Neural progenitor cell (in vitro differentiated cells): Measurements from ENCODE around the gene ALK. TPM values are rescaled to one million over a fixed set of nuclear protein-coding genes. Genes with fewer than 3 reads are reported as not detected.

ENCODE experiments used
- DNase-seq: peaks from one replicate; pipeline ENCODE4 v3.0.0-alpha.2; 2016; ENCODE audit warnings: low spot score
- H2AFZ ChIP-seq: fragments of 200-600 bp; sonication (generic); replicated peaks from 2 replicates; pipeline ENCODE4 v1.6.1; 2016; ENCODE audit warnings: antibody characterized with exemption
- H3F3A ChIP-seq: fragments of 200-600 bp; sonication (generic); 2 replicates; pipeline ENCODE4 v1.6.1; 2016; ENCODE audit warnings: antibody characterized with exemption, low read depth
- H3K27ac ChIP-seq: fragments of 200-600 bp; sonication (generic); 2 replicates; pipeline ENCODE4 v1.5.1; 2016; ENCODE audit warnings: mild to moderate bottlenecking
- H3K27me3 ChIP-seq: fragments of 200-600 bp; sonication (generic); 2 replicates; pipeline ENCODE4 v1.6.1; 2016; ENCODE audit warnings: mild to moderate bottlenecking, moderate library complexity
- H3K36me3 ChIP-seq: fragments of 200-600 bp; sonication (generic); 2 replicates; pipeline ENCODE4 v1.5.1; 2016
- H3K4me1 ChIP-seq: fragments of 200-600 bp; sonication (generic); 2 replicates; pipeline ENCODE4 v1.6.1; 2016; ENCODE audit warnings: mixed run types
- H3K4me2 ChIP-seq: fragments of 200-600 bp; sonication (generic); 2 replicates; pipeline ENCODE4 v1.6.1; 2016
- H3K4me3 ChIP-seq: fragments of 200-600 bp; sonication (generic); 2 replicates; pipeline ENCODE4 v1.5.1; 2016
- H3K79me2 ChIP-seq: fragments of 200-600 bp; sonication (generic); 2 replicates; pipeline ENCODE4 v1.6.1; 2016; ENCODE audit warnings: low read depth
- H3K9ac ChIP-seq: fragments of 200-600 bp; sonication (generic); 2 replicates; pipeline ENCODE4 v1.6.1; 2016
- H3K9me3 ChIP-seq: fragments of 200-600 bp; sonication (generic); 2 replicates; pipeline ENCODE4 v1.5.1; 2016; ENCODE audit warnings: low read depth
- H4K20me1 ChIP-seq: fragments of 200-600 bp; sonication (generic); 2 replicates; pipeline ENCODE4 v1.6.1; 2016; ENCODE audit warnings: low read depth
- H3K27ac Mint-ChIP-seq: 3 replicates; pipeline ENCODE4 v1.8.0; 2021; ENCODE audit warnings: mixed read lengths
- H3K27me3 Mint-ChIP-seq: 2 replicates; pipeline ENCODE4 v1.8.0; 2022; ENCODE audit warnings: low read depth, mild to moderate bottlenecking, inconsistent platforms, moderate library complexity, mixed read lengths; ENCODE audit not compliant: insufficient read depth
- H3K36me3 Mint-ChIP-seq: 3 replicates; pipeline ENCODE4 v1.8.0; 2021; ENCODE audit warnings: mixed read lengths
- H3K4me1 Mint-ChIP-seq: 3 replicates; pipeline ENCODE4 v1.8.0; 2021; ENCODE audit warnings: mixed read lengths
- H3K4me3 Mint-ChIP-seq: 3 replicates; pipeline ENCODE4 v1.8.0; 2021; ENCODE audit warnings: mild to moderate bottlenecking, moderate library complexity, mixed read lengths
- H3K9me3 Mint-ChIP-seq: 3 replicates; pipeline ENCODE4 v1.8.0; 2020; ENCODE audit warnings: mixed read lengths
- CTCF ChIP-seq: fragments of 200-600 bp; sonication (generic); IDR thresholded peaks from 2 replicates; pipeline ENCODE4 v1.5.1; 2017; ENCODE audit warnings: antibody characterized with exemption, mild to moderate bottlenecking
- EZH2 ChIP-seq: fragments of 200-600 bp; sonication (generic); IDR thresholded peaks from 2 replicates; pipeline ENCODE4 v1.6.1; 2017; ENCODE audit warnings: antibody characterized with exemption, mild to moderate bottlenecking, moderate library complexity
- EZH2phosphoT487 ChIP-seq: fragments of 200-600 bp; sonication (generic); IDR thresholded peaks from 2 replicates; pipeline ENCODE4 v1.6.1; 2017; ENCODE audit warnings: antibody characterized with exemption
- total RNA-seq: library from RNA; depleted of rRNA; stranded (reverse); fragments of >200 nt; gene quantifications from 2 replicates; pipeline ENCODE4 v1.2.3, GENCODE V29; 2015; ENCODE audit warnings: low replicate concordance

ALK gene
- total RNA-seq, 1 donor from 2014 or later: not detected

GRCh38 chr2:29576231-29576630 is 345.2 kb downstream of the ALK start:
- Histone ChIP-seq H3K4me2 (no peak overlapping the region), H3K79me2 (no peaks in the 10 kb centered on the region), H3K27me3 (no peaks in the 10 kb centered on the region), H3F3A (no peaks in the 10 kb centered on the region), H3K27ac (no peak overlapping the region), H3K36me3 (no peaks in the 10 kb centered on the region), H4K20me1 (no peaks in the 10 kb centered on the region), H3K4me1 (no peaks in the 10 kb centered on the region), H3K9me3 (no peaks in the 10 kb centered on the region), H2AFZ (no peak overlapping the region), H3K9ac (no peak overlapping the region), H3K4me3 (no peak overlapping the region)
- Mint-ChIP-seq H3K4me1 (peaks cover 2% of the 10 kb centered on the region), H3K36me3 (no peaks in the 10 kb centered on the region), H3K27me3 (peaks cover 2% of the 10 kb centered on the region), H3K4me3 (no peak overlapping the region), H3K9me3 (no peaks in the 10 kb centered on the region), H3K27ac (no peak overlapping the region)
- TF ChIP-seq EZH2: no peak
- TF ChIP-seq EZH2phosphoT487: no peak
- no peak for TF ChIP-seq CTCF
- DNase-seq: no peak

GRCh38 chr2:29575370-29575890 is 346.0 kb downstream of the ALK start:
- Mint-ChIP-seq H3K27ac (no peak overlapping the region), H3K36me3 (no peaks in the 10 kb centered on the region), H3K4me3 (no peak overlapping the region), H3K9me3 (no peaks in the 10 kb centered on the region), H3K4me1 (peaks cover 2% of the 10 kb centered on the region), H3K27me3 (no peaks in the 10 kb centered on the region)
- Histone ChIP-seq H3K79me2 (no peaks in the 10 kb centered on the region), H4K20me1 (no peaks in the 10 kb centered on the region), H2AFZ (no peak overlapping the region), H3K27me3 (no peaks in the 10 kb centered on the region), H3K4me3 (no peak overlapping the region), H3K4me2 (no peak overlapping the region), H3K36me3 (no peaks in the 10 kb centered on the region), H3K9ac (no peak overlapping the region), H3K27ac (no peak overlapping the region), H3K9me3 (no peaks in the 10 kb centered on the region), H3F3A (no peaks in the 10 kb centered on the region), H3K4me1 (no peaks in the 10 kb centered on the region)
- no peak for TF ChIP-seq EZH2
- TF ChIP-seq CTCF: no peak
- TF ChIP-seq EZH2phosphoT487: no peak
- no peak for DNase-seq

- H3K4me3 ChIP-seq: no peak overlapping the region
- no peak overlapping the region for H3K9ac ChIP-seq
- TF ChIP-seq EZH2: no peak
- no peak for TF ChIP-seq EZH2phosphoT487
- no peaks in the 10 kb centered on the region for H3K27me3 ChIP-seq
- Mint-ChIP-seq H3K36me3 (no peaks in the 10 kb centered on the region), H3K4me1 (peaks cover 2% of the 10 kb centered on the region), H3K9me3 (no peaks in the 10 kb centered on the region), H3K4me3 (no peak overlapping the region), H3K27ac (no peak overlapping the region), H3K27me3 (no peaks in the 10 kb centered on the region)
- H2AFZ ChIP-seq: no peak overlapping the region
- no peaks in the 10 kb centered on the region for H3K79me2 ChIP-seq
- no peaks in the 10 kb centered on the region for H3K4me1 ChIP-seq
- H3K4me2 ChIP-seq: no peak overlapping the region
- no peaks in the 10 kb centered on the region for H3K9me3 ChIP-seq
- H3F3A ChIP-seq: no peaks in the 10 kb centered on the region
- no peaks in the 10 kb centered on the region for H3K36me3 ChIP-seq
- DNase-seq: no peak
- H3K27ac ChIP-seq: no peak overlapping the region
- H4K20me1 ChIP-seq: no peaks in the 10 kb centered on the region
Observed at GRCh38 chr2:29573612-29574011, 347.8 kb downstream of the ALK start.

- Histone ChIP-seq H3K4me3 (no peak overlapping the region), H2AFZ (no peak overlapping the region), H3F3A (no peaks in the 10 kb centered on the region), H3K27ac (no peak overlapping the region), H4K20me1 (no peaks in the 10 kb centered on the region), H3K79me2 (no peaks in the 10 kb centered on the region), H3K27me3 (no peaks in the 10 kb centered on the region), H3K36me3 (no peaks in the 10 kb centered on the region), H3K4me2 (no peak overlapping the region), H3K9me3 (no peaks in the 10 kb centered on the region), H3K9ac (no peak overlapping the region), H3K4me1 (no peaks in the 10 kb centered on the region)
- H3K4me1 Mint-ChIP-seq: peaks cover 2% of the 10 kb centered on the region
- no peaks in the 10 kb centered on the region for H3K27me3 Mint-ChIP-seq
- no peaks in the 10 kb centered on the region for H3K9me3 Mint-ChIP-seq
- no peaks in the 10 kb centered on the region for H3K36me3 Mint-ChIP-seq
- H3K27ac Mint-ChIP-seq: no peak overlapping the region
- no peak for DNase-seq
- TF ChIP-seq CTCF (no peak), EZH2 (no peak), EZH2phosphoT487 (no peak)
- H3K4me3 Mint-ChIP-seq: no peak overlapping the region
Observed at GRCh38 chr2:29573147-29573546, 348.2 kb downstream of the ALK start.
